Astrocyte (in vitro differentiated cells and primary cell): ENCODE results near the gene MDP1. TPM values are rescaled to one million over a fixed set of nuclear protein-coding genes. Genes with fewer than 3 reads are reported as not detected.

Experiments
- DNase-seq: peaks from one replicate; pipeline ENCODE4 v3.0.0-alpha.2; 2010; ENCODE audit warnings: low read depth
- FAIRE-seq: peaks from 2 replicates; lab custom pipeline; 2011; peaks lifted over from hg19 to GRCh38; lab: Jason Lieb, UNC
- H2AFZ ChIP-seq: 2 replicates; pipeline ENCODE4 v1.6.0; 2012; ENCODE audit warnings: low read depth, low read length, inconsistent platforms
- H3K27ac ChIP-seq: 2 replicates; pipeline ENCODE4 v1.5.1; 2011; ENCODE audit warnings: low read depth, low read length, inconsistent platforms
- H3K27me3 ChIP-seq: 2 replicates; pipeline ENCODE4 v1.6.0; 2011; ENCODE audit warnings: low read length, inconsistent platforms; ENCODE audit not compliant: insufficient read depth
- H3K36me3 ChIP-seq: 2 replicates; pipeline ENCODE4 v1.5.1; 2011; ENCODE audit warnings: low read length, inconsistent platforms; ENCODE audit not compliant: insufficient read depth
- H3K4me1 ChIP-seq: 2 replicates; pipeline ENCODE4 v1.5.1; 2011; ENCODE audit warnings: low read length, inconsistent platforms; ENCODE audit not compliant: insufficient read depth
- H3K4me2 ChIP-seq: 2 replicates; pipeline ENCODE4 v1.6.0; 2012; ENCODE audit warnings: low read length, inconsistent platforms
- H3K4me3 ChIP-seq: 2 replicates; pipeline ENCODE4 v1.5.1; 2011; ENCODE audit warnings: low read depth, mild to moderate bottlenecking, low read length, inconsistent platforms; ENCODE audit not compliant: insufficient read depth
- H3K79me2 ChIP-seq: 2 replicates; pipeline ENCODE4 v1.6.0; 2012; ENCODE audit warnings: mild to moderate bottlenecking, low read length, inconsistent platforms; ENCODE audit not compliant: insufficient read depth
- H3K9ac ChIP-seq: 2 replicates; pipeline ENCODE4 v1.6.0; 2012; ENCODE audit warnings: mild to moderate bottlenecking, low read length, inconsistent platforms
- H3K9me3 ChIP-seq: 2 replicates; pipeline ENCODE4 v1.5.1; 2012; ENCODE audit warnings: low read depth, mild to moderate bottlenecking, low read length, inconsistent platforms; ENCODE audit not compliant: insufficient read depth
- H4K20me1 ChIP-seq: 2 replicates; pipeline ENCODE4 v1.6.0; 2012; ENCODE audit warnings: low read length, inconsistent platforms; ENCODE audit not compliant: insufficient read depth
- H3K27ac Mint-ChIP-seq: one replicate; pipeline ENCODE4 v1.8.0; 2021; ENCODE audit warnings: mild to moderate bottlenecking, mixed read lengths; ENCODE audit not compliant: unreplicated experiment
- H3K27me3 Mint-ChIP-seq: one replicate; pipeline ENCODE4 v1.8.0; 2021; ENCODE audit warnings: low read depth, mixed read lengths; ENCODE audit not compliant: unreplicated experiment
- H3K36me3 Mint-ChIP-seq: one replicate; pipeline ENCODE4 v1.8.0; 2021; ENCODE audit warnings: low read depth, mixed read lengths; ENCODE audit not compliant: unreplicated experiment
- H3K4me1 Mint-ChIP-seq: one replicate; pipeline ENCODE4 v1.8.0; 2021; ENCODE audit warnings: low read depth, mixed read lengths; ENCODE audit not compliant: unreplicated experiment
- H3K4me3 Mint-ChIP-seq: one replicate; pipeline ENCODE4 v1.8.0; 2021; ENCODE audit warnings: mild to moderate bottlenecking, moderate library complexity, mixed read lengths; ENCODE audit not compliant: unreplicated experiment
- H3K9me3 Mint-ChIP-seq: one replicate; pipeline ENCODE4 v1.8.0; 2021; ENCODE audit warnings: mild to moderate bottlenecking, mixed read lengths; ENCODE audit not compliant: unreplicated experiment
- CTCF ChIP-seq: IDR thresholded peaks from 2 replicates; pipeline ENCODE4 v1.5.1; 2011; ENCODE audit warnings: low read depth, mild to moderate bottlenecking, inconsistent platforms, low read length, moderate library complexity; ENCODE audit not compliant: insufficient read depth
- EZH2 ChIP-seq: IDR thresholded peaks from 2 replicates; pipeline ENCODE4 v1.6.1; 2012; ENCODE audit warnings: mild to moderate bottlenecking, low read length, inconsistent platforms; ENCODE audit not compliant: insufficient read depth
- total RNA-seq: library from RNA; stranded (reverse); gene quantifications from 2 replicates; pipeline ENCODE4 v1.2.1, GENCODE V29; 2021

MDP1 gene
- total RNA-seq, 1 donor from 2014 or later: 8.9 TPM

GRCh38 chr14:24178399-24179178, 37.3 kb downstream of the MDP1 start:
- Mint-ChIP-seq H3K4me3 (no peak overlapping the region), H3K27ac (peak overlapping the region; percentile 34), H3K4me1 (peaks cover 7% of the 10 kb centered on the region), H3K27me3 (no peaks in the 10 kb centered on the region), H3K9me3 (no peaks in the 10 kb centered on the region), H3K36me3 (peaks cover 20% of the 10 kb centered on the region)
- Histone ChIP-seq H3K4me3 (no peak overlapping the region), H3K36me3 (peaks cover 21% of the 10 kb centered on the region), H4K20me1 (peaks cover 35% of the 10 kb centered on the region), H3K27me3 (no peaks in the 10 kb centered on the region), H2AFZ (no peak overlapping the region), H3K9me3 (no peaks in the 10 kb centered on the region), H3K79me2 (no peaks in the 10 kb centered on the region), H3K4me1 (peaks cover 5% of the 10 kb centered on the region), H3K4me2 (no peak overlapping the region), H3K27ac (no peak overlapping the region), H3K9ac (no peak overlapping the region)
- FAIRE-seq (no peak), DNase-seq (no peak)
- no peak for TF ChIP-seq CTCF
- TF ChIP-seq EZH2: no peak

- no peak for FAIRE-seq
- H3K4me1 Mint-ChIP-seq: peaks cover 7% of the 10 kb centered on the region
- H3K4me2 ChIP-seq: no peak overlapping the region
- no peak overlapping the region for H3K4me3 Mint-ChIP-seq
- no peak for DNase-seq
- H3K79me2 ChIP-seq: no peaks in the 10 kb centered on the region
- no peaks in the 10 kb centered on the region for H3K9me3 ChIP-seq
- H3K4me3 ChIP-seq: no peak overlapping the region
- H3K27ac ChIP-seq: no peak overlapping the region
- H3K4me1 ChIP-seq: peaks cover 5% of the 10 kb centered on the region
- peaks cover 18% of the 10 kb centered on the region for H3K36me3 ChIP-seq
- no peak overlapping the region for H3K27ac Mint-ChIP-seq
- TF ChIP-seq EZH2: no peak
- no peak for TF ChIP-seq CTCF
- H3K27me3 Mint-ChIP-seq: no peaks in the 10 kb centered on the region
- H2AFZ ChIP-seq: no peak overlapping the region
- H3K27me3 ChIP-seq: no peaks in the 10 kb centered on the region
- H3K9me3 Mint-ChIP-seq: no peaks in the 10 kb centered on the region
- no peak overlapping the region for H3K9ac ChIP-seq
- H4K20me1 ChIP-seq: peaks cover 35% of the 10 kb centered on the region
- H3K36me3 Mint-ChIP-seq: peaks cover 24% of the 10 kb centered on the region
These were observed 38.0 kb downstream of the MDP1 start for GRCh38 chr14:24177891-24178290.
